Panc1 (cell line): ENCODE measurements around the gene ADAMTS2.

Experiments
- POLR2AphosphoS5 ChIP-seq: IDR thresholded peaks from 2 replicates; pipeline ENCODE4 v1.6.1; 2012; ENCODE audit warnings: mild to moderate bottlenecking, low read depth, low read length, moderate library complexity
- TF ChIP-seq, protein P1 (sequence below): fragments of 450-650 bp; IDR thresholded peaks from 2 replicates; pipeline ENCODE4 v1.5.1; 2017; ENCODE audit warnings: mild to moderate bottlenecking

DNA sequence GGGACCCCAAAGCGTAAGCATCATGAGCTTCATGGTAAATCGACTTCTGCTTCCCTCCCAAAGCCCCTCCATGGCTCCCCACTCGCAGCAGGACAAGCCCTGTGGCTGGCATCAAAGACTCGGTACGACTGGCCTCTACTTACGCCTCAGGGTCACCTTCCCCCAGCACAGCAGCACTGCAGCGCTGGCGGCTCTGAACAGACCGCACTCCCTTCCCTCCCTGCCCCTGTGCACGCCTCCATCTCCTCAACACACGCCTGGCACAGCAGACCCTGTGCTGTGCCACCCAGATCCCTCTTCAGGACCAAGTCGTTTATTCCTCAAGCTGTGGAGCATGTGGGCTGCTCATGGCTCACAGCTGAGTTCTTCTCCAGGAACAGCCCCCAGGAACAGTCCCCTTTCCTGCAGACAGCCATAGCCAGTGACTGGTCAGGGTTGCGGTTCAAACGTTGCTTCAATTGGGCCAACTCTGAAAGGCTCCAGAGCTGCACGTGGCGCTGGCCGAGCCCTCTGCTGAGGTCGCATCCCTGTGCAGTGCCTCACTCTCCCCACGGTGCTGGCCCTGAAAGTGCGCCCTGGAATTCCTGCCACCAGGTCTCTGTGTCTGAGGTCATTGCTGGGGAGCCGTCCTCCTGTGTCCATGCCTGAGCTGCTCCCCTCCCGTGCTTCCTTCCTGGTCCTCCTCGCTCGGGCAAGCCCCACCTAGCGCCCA lies 197.1 kb downstream of the ADAMTS2 start:
- TF ChIP-seq, protein P1, sequence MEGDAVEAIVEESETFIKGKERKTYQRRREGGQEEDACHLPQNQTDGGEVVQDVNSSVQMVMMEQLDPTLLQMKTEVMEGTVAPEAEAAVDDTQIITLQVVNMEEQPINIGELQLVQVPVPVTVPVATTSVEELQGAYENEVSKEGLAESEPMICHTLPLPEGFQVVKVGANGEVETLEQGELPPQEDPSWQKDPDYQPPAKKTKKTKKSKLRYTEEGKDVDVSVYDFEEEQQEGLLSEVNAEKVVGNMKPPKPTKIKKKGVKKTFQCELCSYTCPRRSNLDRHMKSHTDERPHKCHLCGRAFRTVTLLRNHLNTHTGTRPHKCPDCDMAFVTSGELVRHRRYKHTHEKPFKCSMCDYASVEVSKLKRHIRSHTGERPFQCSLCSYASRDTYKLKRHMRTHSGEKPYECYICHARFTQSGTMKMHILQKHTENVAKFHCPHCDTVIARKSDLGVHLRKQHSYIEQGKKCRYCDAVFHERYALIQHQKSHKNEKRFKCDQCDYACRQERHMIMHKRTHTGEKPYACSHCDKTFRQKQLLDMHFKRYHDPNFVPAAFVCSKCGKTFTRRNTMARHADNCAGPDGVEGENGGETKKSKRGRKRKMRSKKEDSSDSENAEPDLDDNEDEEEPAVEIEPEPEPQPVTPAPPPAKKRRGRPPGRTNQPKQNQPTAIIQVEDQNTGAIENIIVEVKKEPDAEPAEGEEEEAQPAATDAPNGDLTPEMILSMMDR: no peak
- TF ChIP-seq POLR2AphosphoS5: no peak
